Trophoblast cell (in vitro differentiated cells and primary cell): Measurements from ENCODE around the gene SAV1.

Source experiments
- DNase-seq, 2 donors: peaks; one replicate each; pipeline ENCODE4 v3.0.0-alpha.2; 2016
- H2AFZ ChIP-seq: 2 replicates; pipeline ENCODE4 v1.6.1; 2013; ENCODE audit warnings: low read length, moderate library complexity, mild to moderate bottlenecking; ENCODE audit not compliant: insufficient read depth, poor library complexity
- H2AK5ac ChIP-seq: 2 replicates; pipeline ENCODE4 v1.6.1; 2013; ENCODE audit warnings: mild to moderate bottlenecking, low read length
- H2BK120ac ChIP-seq: 2 replicates; pipeline ENCODE4 v1.6.1; 2013; ENCODE audit warnings: low read length, mild to moderate bottlenecking, moderate library complexity; ENCODE audit not compliant: insufficient read depth, poor library complexity
- H2BK12ac ChIP-seq: 2 replicates; pipeline ENCODE4 v1.6.1; 2013; ENCODE audit warnings: mild to moderate bottlenecking, low read length, moderate library complexity
- H2BK5ac ChIP-seq: 2 replicates; pipeline ENCODE4 v1.6.1; 2013; ENCODE audit warnings: low read length, low read depth, moderate library complexity, mild to moderate bottlenecking; ENCODE audit not compliant: poor library complexity
- H3K14ac ChIP-seq: 2 replicates; pipeline ENCODE4 v1.6.1; 2013; ENCODE audit warnings: mild to moderate bottlenecking, low read length
- H3K18ac ChIP-seq: 2 replicates; pipeline ENCODE4 v1.6.1; 2013; ENCODE audit warnings: mild to moderate bottlenecking, low read length
- H3K23ac ChIP-seq: 2 replicates; pipeline ENCODE4 v1.6.1; 2013; ENCODE audit warnings: low read length
- H3K27ac ChIP-seq: 2 replicates; pipeline ENCODE4 v1.5.1; 2013; ENCODE audit warnings: low read depth, mild to moderate bottlenecking, inconsistent platforms, low read length, moderate library complexity
- H3K27me3 ChIP-seq: 2 replicates; pipeline ENCODE4 v1.6.1; 2013; ENCODE audit warnings: inconsistent platforms, mild to moderate bottlenecking, low read length, moderate library complexity; ENCODE audit not compliant: insufficient read depth
- H3K36me3 ChIP-seq, 2 experiments: 1 replicate in 1 of 2; 2 replicates in 1 of 2; pipeline ENCODE4 v1.6.1; 2013; ENCODE audit warnings: low read length in 2 of 2, mild to moderate bottlenecking in 2 of 2, moderate library complexity in 1 of 2; ENCODE audit not compliant: insufficient read depth in 2 of 2, control insufficient read depth in 1 of 2
- H3K4ac ChIP-seq: 2 replicates; pipeline ENCODE4 v1.6.1; 2013; ENCODE audit warnings: low read depth, mild to moderate bottlenecking, low read length, moderate library complexity
- H3K4me1 ChIP-seq, 2 experiments: 1 replicate in 1 of 2; 2 replicates in 1 of 2; pipeline ENCODE4 v1.6.1; 2013; ENCODE audit warnings: low read length in 2 of 2, mild to moderate bottlenecking in 2 of 2, moderate library complexity in 1 of 2; ENCODE audit not compliant: insufficient read depth in 2 of 2, control insufficient read depth in 1 of 2
- H3K4me2 ChIP-seq: 2 replicates; pipeline ENCODE4 v1.6.1; 2013; ENCODE audit warnings: inconsistent platforms, mild to moderate bottlenecking, low read length, moderate library complexity
- H3K4me3 ChIP-seq: 2 replicates; pipeline ENCODE4 v1.5.1; 2013; ENCODE audit warnings: mild to moderate bottlenecking, low read depth, low read length, inconsistent platforms
- H3K79me1 ChIP-seq: one replicate; pipeline ENCODE4 v1.6.1; 2013; ENCODE audit warnings: low read length
- H3K79me2 ChIP-seq: 2 replicates; pipeline ENCODE4 v1.6.1; 2013; ENCODE audit warnings: low read length, mild to moderate bottlenecking; ENCODE audit not compliant: control insufficient read depth, insufficient read depth, poor library complexity
- H3K9ac ChIP-seq: 2 replicates; pipeline ENCODE4 v1.6.1; 2013; ENCODE audit warnings: mild to moderate bottlenecking, low read length
- H3K9me3 ChIP-seq: 2 replicates; pipeline ENCODE4 v1.6.1; 2013; ENCODE audit warnings: low read depth, mild to moderate bottlenecking, control low read depth, inconsistent platforms, low read length; ENCODE audit not compliant: insufficient read depth
- H4K12ac ChIP-seq: 2 replicates; pipeline ENCODE4 v1.6.1; 2013; ENCODE audit warnings: low read depth, mild to moderate bottlenecking, low read length, moderate library complexity
- H4K8ac ChIP-seq: 2 replicates; pipeline ENCODE4 v1.6.1; 2013; ENCODE audit warnings: low read depth, mild to moderate bottlenecking, low read length, moderate library complexity
- H4K91ac ChIP-seq: one replicate; pipeline ENCODE4 v1.6.1; 2013; ENCODE audit warnings: low read depth, mild to moderate bottlenecking, low read length, moderate library complexity
- WGBS: extraction: QIAGEN DNeasy Blood & Tissue Kit; methylation state at CpG from one replicate; pipeline ENCODE4 v1.1.7; 2013; ENCODE audit warnings: missing lambda C conversion rate; ENCODE audit not compliant: insufficient read length, insufficient coverage; ENCODE audit errors: extremely low coverage; 5-methylcytosine and 5-hydroxymethylcytosine counted together

SAV1 gene

DNA sequence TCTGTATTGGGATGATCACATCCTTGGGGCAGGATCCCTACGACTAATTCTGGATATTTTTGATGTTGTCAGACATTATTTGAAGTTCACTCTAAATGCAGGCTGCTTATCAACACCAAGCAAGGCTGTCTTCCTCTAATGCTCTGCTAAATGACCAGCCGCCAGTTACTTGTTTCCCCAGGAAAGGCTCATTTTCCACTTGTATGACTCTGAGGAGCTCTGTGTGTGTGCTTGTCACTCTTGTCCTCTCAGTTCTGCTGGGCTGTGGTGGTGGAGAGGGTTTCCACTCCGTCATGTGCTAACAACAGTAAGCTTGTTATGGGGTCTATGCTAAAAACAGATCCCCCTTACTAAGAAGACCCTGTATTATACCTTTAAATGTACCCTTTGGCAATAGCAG, 66.1 kb downstream of the SAV1 start:
- Histone ChIP-seq H3K4me2 (no peak overlapping the region), H3K4me1 (no peaks in the 10 kb centered on the region), H3K4ac (no peak overlapping the region), H3K23ac (no peak overlapping the region), H3K18ac (no peak overlapping the region), H3K79me2 (no peaks in the 10 kb centered on the region), H3K9me3 (no peaks in the 10 kb centered on the region), H4K91ac (no peak overlapping the region), H2AFZ (no peak overlapping the region), H3K27me3 (no peaks in the 10 kb centered on the region), H2BK12ac (no peak overlapping the region), H4K8ac (no peak overlapping the region), H3K4me3 (no peak overlapping the region), H2BK120ac (no peak overlapping the region), H3K79me1 (peaks cover 2% of the 10 kb centered on the region), H2AK5ac (no peak overlapping the region), H3K36me3 (no peaks in the 10 kb centered on the region), H3K14ac (no peak overlapping the region), H4K12ac (no peak overlapping the region), H2BK5ac (no peak overlapping the region), H3K9ac (no peak overlapping the region), H3K27ac (no peak overlapping the region)
- DNase-seq: peak in 1 of 2 donors; percentile 2
- no CpG with 5 or more reads among the region's 3 CpGs for WGBS

DNA sequence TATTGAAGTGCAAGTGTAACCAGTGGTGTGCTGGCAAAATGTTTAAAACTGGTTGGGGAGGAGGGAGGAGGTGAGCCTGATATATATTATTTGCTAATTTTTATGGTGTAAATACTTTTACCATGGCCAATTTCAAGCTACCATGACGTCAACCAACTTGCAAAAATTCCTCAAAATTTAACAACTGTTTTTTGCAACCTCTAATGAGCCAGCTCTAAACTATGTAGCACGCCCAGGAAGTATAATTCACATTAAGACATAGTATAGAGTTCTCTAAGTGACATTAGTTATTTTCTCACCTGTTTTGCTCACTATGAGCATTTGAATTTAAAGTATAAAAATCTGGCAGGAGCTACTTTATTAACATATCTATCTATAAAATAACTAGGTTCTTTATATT, 66.7 kb downstream of the SAV1 start:
- no peak overlapping the region for H4K91ac ChIP-seq
- H4K8ac ChIP-seq: no peak overlapping the region
- WGBS: no CpG with 5 or more reads among the region's 2 CpGs
- no peak overlapping the region for H3K27ac ChIP-seq
- no peak overlapping the region for H3K23ac ChIP-seq
- H3K27me3 ChIP-seq: no peaks in the 10 kb centered on the region
- H3K36me3 ChIP-seq: no peaks in the 10 kb centered on the region
- peak overlapping the region; percentile 43 for H2BK120ac ChIP-seq
- H3K14ac ChIP-seq: no peak overlapping the region
- H3K9ac ChIP-seq: no peak overlapping the region
- H3K4me2 ChIP-seq: no peak overlapping the region
- H3K4ac ChIP-seq: no peak overlapping the region
- H3K4me1 ChIP-seq: no peaks in the 10 kb centered on the region
- H2AFZ ChIP-seq: no peak overlapping the region
- H3K79me1 ChIP-seq: peaks cover 2% of the 10 kb centered on the region
- no peak overlapping the region for H4K12ac ChIP-seq
- peak; percentile 15 to 83 for DNase-seq
- H2BK12ac ChIP-seq: no peak overlapping the region
- no peak overlapping the region for H3K18ac ChIP-seq
- no peak overlapping the region for H3K4me3 ChIP-seq
- no peaks in the 10 kb centered on the region for H3K79me2 ChIP-seq
- H3K9me3 ChIP-seq: no peaks in the 10 kb centered on the region
- H2BK5ac ChIP-seq: no peak overlapping the region
- H2AK5ac ChIP-seq: no peak overlapping the region

DNA sequence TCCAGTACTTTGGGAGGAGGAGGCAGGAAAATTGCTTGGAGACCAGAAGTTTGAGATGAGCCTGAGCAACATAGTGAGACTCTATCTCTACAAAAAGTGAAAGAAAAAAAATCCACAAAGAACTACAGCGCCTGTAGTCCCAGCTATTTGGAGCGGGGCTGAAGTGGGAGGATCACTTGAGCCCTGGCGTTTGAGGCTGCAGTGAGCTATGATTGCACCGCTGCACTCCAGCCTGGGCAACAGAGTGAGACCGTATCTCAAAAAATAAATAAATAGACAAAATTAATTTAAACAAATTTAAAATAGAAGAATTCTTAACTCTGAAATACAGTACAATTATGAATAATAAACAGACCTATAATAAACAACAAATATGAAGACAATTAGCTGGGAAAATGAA, 67.3 kb downstream of the SAV1 start:
- WGBS: no CpG with 5 or more reads among the region's 5 CpGs

DNA sequence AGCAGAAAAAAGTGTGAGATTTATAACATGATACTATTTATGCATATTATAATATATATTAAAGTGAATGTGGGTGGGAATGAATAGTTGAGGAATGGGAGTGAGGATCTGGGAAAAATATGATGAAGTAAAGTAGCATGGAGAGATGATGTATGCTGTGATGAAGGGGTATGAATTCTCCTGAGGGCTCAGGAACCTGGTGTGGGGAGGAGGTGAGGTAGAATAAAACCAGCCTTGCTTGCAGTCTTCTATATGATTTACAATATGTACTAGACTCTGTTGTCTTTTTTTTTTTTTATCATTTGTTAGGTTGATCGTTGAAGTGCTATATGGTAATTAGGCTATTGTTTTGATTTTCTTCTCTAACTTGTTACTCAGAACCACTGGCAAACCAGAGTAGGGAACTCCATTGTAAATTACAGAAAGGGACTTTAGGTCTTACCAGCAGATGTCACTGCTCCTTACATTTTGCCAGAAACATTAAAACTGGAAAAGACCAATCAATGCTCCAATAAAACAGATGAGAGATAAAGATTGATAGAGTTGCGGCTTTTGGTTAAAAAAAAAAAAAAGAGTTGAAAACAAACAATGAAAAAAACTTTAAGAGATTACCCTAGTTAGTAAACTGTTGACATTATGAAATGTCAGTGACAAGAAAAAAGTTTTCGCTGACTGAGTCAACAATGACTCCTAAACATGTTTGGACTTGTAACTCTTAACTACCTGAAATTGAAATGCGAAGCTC, 68.2 kb downstream of the SAV1 start:
- H3K9me3 ChIP-seq: no peaks in the 10 kb centered on the region
- H2BK5ac ChIP-seq: no peak overlapping the region
- H4K8ac ChIP-seq: no peak overlapping the region
- peaks cover 2% of the 10 kb centered on the region for H3K79me1 ChIP-seq
- no peak overlapping the region for H3K23ac ChIP-seq
- H3K36me3 ChIP-seq: no peaks in the 10 kb centered on the region
- H3K14ac ChIP-seq: no peak overlapping the region
- no peak overlapping the region for H3K4ac ChIP-seq
- H2AFZ ChIP-seq: no peak overlapping the region
- H2AK5ac ChIP-seq: no peak overlapping the region
- no peak overlapping the region for H3K9ac ChIP-seq
- H3K18ac ChIP-seq: no peak overlapping the region
- H2BK12ac ChIP-seq: no peak overlapping the region
- no peak overlapping the region for H4K91ac ChIP-seq
- H3K4me1 ChIP-seq: no peaks in the 10 kb centered on the region
- WGBS: no CpG with 5 or more reads among the region's 4 CpGs
- H2BK120ac ChIP-seq: no peak overlapping the region
- H3K4me2 ChIP-seq: no peak overlapping the region
- DNase-seq: peak in 1 of 2 donors; percentile 61
- H3K4me3 ChIP-seq: no peak overlapping the region
- H3K27ac ChIP-seq: no peak overlapping the region
- no peaks in the 10 kb centered on the region for H3K27me3 ChIP-seq
- no peaks in the 10 kb centered on the region for H3K79me2 ChIP-seq
- H4K12ac ChIP-seq: no peak overlapping the region

More for the DNA sequence above, 67.3 kb downstream of the SAV1 start:
- Histone ChIP-seq H2AK5ac (no peak overlapping the region), H2AFZ (no peak overlapping the region), H2BK12ac (no peak overlapping the region), H3K27me3 (no peaks in the 10 kb centered on the region), H3K27ac (no peak overlapping the region), H3K23ac (no peak overlapping the region), H3K36me3 (no peaks in the 10 kb centered on the region), H3K4me2 (no peak overlapping the region), H3K4me3 (no peak overlapping the region), H3K4me1 (no peaks in the 10 kb centered on the region), H4K8ac (no peak overlapping the region), H3K4ac (no peak overlapping the region), H3K9ac (no peak overlapping the region), H3K18ac (no peak overlapping the region), H2BK120ac (no peak overlapping the region), H3K79me1 (peaks cover 2% of the 10 kb centered on the region), H3K14ac (no peak overlapping the region), H3K9me3 (no peaks in the 10 kb centered on the region), H3K79me2 (no peaks in the 10 kb centered on the region), H4K91ac (no peak overlapping the region), H2BK5ac (no peak overlapping the region), H4K12ac (no peak overlapping the region)
- peak; percentile 7 to 48 for DNase-seq
